HCT116 (cell line): ENCODE results near the gene MAPKAP1. TPM values are rescaled to one million over a fixed set of nuclear protein-coding genes. Genes with fewer than 3 reads are reported as not detected.

Experiments
- ATAC-seq: fragments of 200-7000 bp; cut with Tn5 transposase; 2 replicates; pipeline ENCODE4 v1.9.1; 2020; ENCODE audit warnings: mild to moderate bottlenecking, moderate library complexity
- BruUV-seq: library from RNA; stranded (reverse); fragments of 400-500 nt; replicated peaks from 2 replicates; lab custom pipeline; 2021; lab: Mats Ljungman, UMichigan
- CTCF ChIA-PET: fragments of 300-600 bp; sonication (Branson Sonifier 250); formaldehyde crosslinking; loops from one replicate; lab custom pipeline; 2021; ENCODE audit warnings: antibody characterized with exemption; lab: Charles Lee
- POLR2A ChIA-PET: fragments of 300-600, 350-600 bp; sonication (Branson Sonifier 250); formaldehyde crosslinking; loops from one replicate; lab custom pipeline; 2021; ENCODE audit warnings: antibody characterized with exemption; lab: Charles Lee
- RAD21 ChIA-PET, 2 experiments: fragments of 300-600 bp; sonication (Branson Sonifier 250); formaldehyde crosslinking; loops; one replicate each; lab custom pipeline; 2023; ENCODE audit warnings: low total read pairs in 2 of 2; ENCODE audit not compliant: uncharacterized antibody in 2 of 2, unreplicated experiment in 2 of 2, low non-redundant PET in 1 of 2; lab: Charles Lee
- DNase-seq: peaks from one replicate; pipeline ENCODE4 v3.0.0-alpha.2; 2010; ENCODE audit warnings: low read depth, low spot score
- H2AFZ ChIP-seq: fragments of 200-600 bp; shearing (Covaris generic), sonication (generic); 2 replicates; pipeline ENCODE4 v1.6.1; 2017; ENCODE audit warnings: low read depth, mixed run types, mixed read lengths, antibody characterized with exemption, low read length; ENCODE audit not compliant: poor library complexity, severe bottlenecking
- H3K27ac ChIP-seq: 2 replicates; pipeline ENCODE4 v1.5.1; 2012; ENCODE audit warnings: low read depth, low read length
- H3K27me3 ChIP-seq: fragments of 200-600 bp; sonication (generic); 2 replicates; pipeline ENCODE4 v1.6.1; 2016; ENCODE audit warnings: mixed run types, low read length, mixed read lengths; ENCODE audit not compliant: insufficient read depth
- H3K36me3 ChIP-seq, 2 experiments: fragments of 200-500 bp in 1 of 2; fragments of 200-600 bp in 1 of 2; sonication (Bioruptor generic) in 1 of 2; sonication (generic) in 1 of 2; 2 replicates each; pipeline versions ENCODE4 v1.5.1 to v1.6.1; 2014 to 2016; ENCODE audit warnings: low read length in 2 of 2, inconsistent platforms in 1 of 2, mixed read lengths in 1 of 2, mixed run types in 1 of 2; ENCODE audit not compliant: insufficient read depth in 2 of 2, control insufficient read depth in 1 of 2
- H3K4me1 ChIP-seq, 2 experiments: fragments of 200-600 bp in 1 of 2; sonication (generic) in 1 of 2; 2 replicates each; pipeline versions ENCODE4 v1.5.1 to v1.6.1; 2012 to 2017; ENCODE audit warnings: low read length in 2 of 2, inconsistent platforms in 1 of 2, mild to moderate bottlenecking in 1 of 2, mixed read lengths in 1 of 2, mixed run types in 1 of 2, moderate library complexity in 1 of 2; ENCODE audit not compliant: insufficient read depth in 2 of 2, control insufficient read depth in 1 of 2
- H3K4me2 ChIP-seq: fragments of 200-600 bp; sonication (generic); 2 replicates; pipeline ENCODE4 v1.6.1; 2017; ENCODE audit warnings: mixed run types, low read length, mixed read lengths
- H3K4me3 ChIP-seq, 2 experiments: fragments of 200-600 bp in 1 of 2; sonication (generic) in 1 of 2; replicated peaks in 1 of 2; 2 replicates each; pipeline ENCODE4 v1.5.1; 2011 to 2016; ENCODE audit warnings: low read length in 2 of 2, control low read depth in 1 of 2, low read depth in 1 of 2, mild to moderate bottlenecking in 1 of 2, mixed read lengths in 1 of 2, mixed run types in 1 of 2
- H3K79me2 ChIP-seq: fragments of 200-600 bp; sonication (generic); 2 replicates; pipeline ENCODE4 v1.6.1; 2017; ENCODE audit warnings: mild to moderate bottlenecking, mixed run types, low read length, moderate library complexity, mixed read lengths; ENCODE audit not compliant: insufficient read depth
- H3K9ac ChIP-seq: fragments of 200-600 bp; sonication (generic); 2 replicates; pipeline ENCODE4 v1.6.1; 2016; ENCODE audit warnings: low read length, mixed read lengths
- H3K9me2 ChIP-seq: fragments of 200-600 bp; sonication (generic), shearing (Covaris generic); 2 replicates; pipeline ENCODE4 v1.6.1; 2017; ENCODE audit warnings: mixed run types, mild to moderate bottlenecking, moderate library complexity; ENCODE audit not compliant: insufficient read depth
- H3K9me3 ChIP-seq, 2 experiments: fragments of 200-500 bp in 1 of 2; fragments of 200-600 bp in 1 of 2; sonication (Bioruptor generic) in 1 of 2; sonication (generic) in 1 of 2; 2 replicates each; pipeline ENCODE4 v1.6.1; 2014 to 2017; ENCODE audit warnings: low read length in 2 of 2, mixed read lengths in 2 of 2, inconsistent platforms in 1 of 2, low read depth in 1 of 2, mild to moderate bottlenecking in 1 of 2, mixed run types in 1 of 2, moderate library complexity in 1 of 2; ENCODE audit not compliant: control insufficient read depth in 1 of 2, insufficient read depth in 1 of 2
- H4K20me1 ChIP-seq: fragments of 200-600 bp; sonication (generic), shearing (Covaris generic); 2 replicates; pipeline ENCODE4 v1.6.1; 2017; ENCODE audit warnings: mixed run types, mild to moderate bottlenecking, moderate library complexity; ENCODE audit not compliant: insufficient read depth
- EZH2 ChIP-seq: fragments of 200-600 bp; sonication (generic); IDR thresholded peaks from 2 replicates; pipeline ENCODE4 v1.6.1; 2017; ENCODE audit warnings: antibody characterized with exemption, mixed run types
- EZH2phosphoT487 ChIP-seq: fragments of 200-600 bp; IDR thresholded peaks from 2 replicates; pipeline ENCODE4 v1.6.1; 2018; ENCODE audit warnings: antibody characterized with exemption, borderline replicate concordance
- FOSL1 ChIP-seq: IDR thresholded peaks from 2 replicates; pipeline ENCODE4 v1.6.1; 2012; ENCODE audit warnings: low read depth
- JUND ChIP-seq: IDR thresholded peaks from 2 replicates; pipeline ENCODE4 v1.6.1; 2012
- SIN3A ChIP-seq: IDR thresholded peaks from 2 replicates; pipeline ENCODE4 v1.6.1; 2012; ENCODE audit warnings: low read depth
- SP1 ChIP-seq: IDR thresholded peaks from 2 replicates; pipeline ENCODE4 v1.6.1; 2012; ENCODE audit warnings: low read depth
- SRF ChIP-seq: IDR thresholded peaks from 2 replicates; pipeline ENCODE4 v1.6.1; 2012; ENCODE audit warnings: low read depth
- YY1 ChIP-seq: IDR thresholded peaks from 2 replicates; pipeline ENCODE4 v1.6.1; 2011; ENCODE audit warnings: low read length, low read depth, moderate library complexity, mild to moderate bottlenecking; ENCODE audit not compliant: insufficient replicate concordance; ENCODE audit errors: extremely low read depth
- ZFX ChIP-seq: fragments of 450-650 bp; IDR thresholded peaks from 2 replicates; pipeline ENCODE4 v1.6.1; 2017
- intact Hi-C: fragments of 100-400 bp; cut with micrococcal nuclease; formaldehyde crosslinking; loops from 2 replicates; pipeline ENCODE4 v1.10.0; 2022
- total RNA-seq: library from RNA; stranded (reverse); gene quantifications from one replicate; pipeline ENCODE4 v1.2.1, GENCODE V29; 2021; ENCODE audit not compliant: unreplicated experiment
- TF ChIP-seq, protein P1 (sequence below): IDR thresholded peaks from 2 replicates; pipeline ENCODE4 v1.6.1; 2012
- TF ChIP-seq, protein P2 (sequence below), 3 experiments: fragments of 200-600 bp in 1 of 3; sonication (generic) in 1 of 3; IDR thresholded peaks in 2 of 3; conservative IDR thresholded peaks in 1 of 3; 2 replicates each; pipeline ENCODE4 v1.5.1; 2012 to 2017; ENCODE audit warnings: low read depth in 2 of 3, low read length in 2 of 3, antibody characterized with exemption in 1 of 3, borderline replicate concordance in 1 of 3, control low read depth in 1 of 3, mild to moderate bottlenecking in 1 of 3, mixed read lengths in 1 of 3, mixed run types in 1 of 3, moderate library complexity in 1 of 3; ENCODE audit not compliant: insufficient read depth in 1 of 3

Gene MAPKAP1
- total RNA-seq, 1 experiment from 2014 or later, result 72.5 TPM

DNA sequence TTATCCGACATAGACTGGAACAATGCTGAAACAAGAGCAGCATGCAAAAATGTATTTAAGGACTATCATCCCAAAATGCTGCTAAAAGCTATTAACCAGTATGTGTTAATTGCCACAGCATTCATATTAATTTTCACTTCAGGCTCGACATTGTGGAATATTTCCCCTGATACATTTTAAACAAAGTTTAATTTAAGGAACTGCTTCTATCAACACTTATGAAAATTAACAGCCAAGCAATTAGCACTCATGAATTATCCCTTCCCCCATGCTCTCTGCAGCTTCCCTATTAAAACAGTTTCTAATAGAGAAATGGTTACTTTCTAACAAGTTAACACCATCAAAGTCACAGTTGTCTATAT, 54.8 kb downstream of the MAPKAP1 start:
- Histone ChIP-seq H3K79me2 (peaks cover 49% of the 10 kb centered on the region), H3K4me2 (no peak overlapping the region), H3K4me3 (no peak overlapping the region), H4K20me1 (no peaks in the 10 kb centered on the region), H2AFZ (no peak overlapping the region), H3K27ac (no peak overlapping the region), H3K36me3 (no peaks in the 10 kb centered on the region), H3K9me2 (no peaks in the 10 kb centered on the region), H3K4me1 (peaks cover 18 to 36% of the 10 kb centered on the region in 2 experiments), H3K27me3 (no peaks in the 10 kb centered on the region), H3K9ac (no peak overlapping the region), H3K9me3 (no peaks in the 10 kb centered on the region)
- no peak for TF ChIP-seq JUND
- TF ChIP-seq SP1, result no peak
- no peak for TF ChIP-seq EZH2
- no peak for TF ChIP-seq ZFX
- TF ChIP-seq SRF, result no peak
- TF ChIP-seq EZH2phosphoT487, result no peak
- TF ChIP-seq SIN3A, result no peak
- TF ChIP-seq, protein P1, sequence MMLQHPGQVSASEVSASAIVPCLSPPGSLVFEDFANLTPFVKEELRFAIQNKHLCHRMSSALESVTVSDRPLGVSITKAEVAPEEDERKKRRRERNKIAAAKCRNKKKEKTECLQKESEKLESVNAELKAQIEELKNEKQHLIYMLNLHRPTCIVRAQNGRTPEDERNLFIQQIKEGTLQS, result no peak
- TF ChIP-seq YY1, result no peak
- no peak for TF ChIP-seq FOSL1
- TF ChIP-seq, protein P2, sequence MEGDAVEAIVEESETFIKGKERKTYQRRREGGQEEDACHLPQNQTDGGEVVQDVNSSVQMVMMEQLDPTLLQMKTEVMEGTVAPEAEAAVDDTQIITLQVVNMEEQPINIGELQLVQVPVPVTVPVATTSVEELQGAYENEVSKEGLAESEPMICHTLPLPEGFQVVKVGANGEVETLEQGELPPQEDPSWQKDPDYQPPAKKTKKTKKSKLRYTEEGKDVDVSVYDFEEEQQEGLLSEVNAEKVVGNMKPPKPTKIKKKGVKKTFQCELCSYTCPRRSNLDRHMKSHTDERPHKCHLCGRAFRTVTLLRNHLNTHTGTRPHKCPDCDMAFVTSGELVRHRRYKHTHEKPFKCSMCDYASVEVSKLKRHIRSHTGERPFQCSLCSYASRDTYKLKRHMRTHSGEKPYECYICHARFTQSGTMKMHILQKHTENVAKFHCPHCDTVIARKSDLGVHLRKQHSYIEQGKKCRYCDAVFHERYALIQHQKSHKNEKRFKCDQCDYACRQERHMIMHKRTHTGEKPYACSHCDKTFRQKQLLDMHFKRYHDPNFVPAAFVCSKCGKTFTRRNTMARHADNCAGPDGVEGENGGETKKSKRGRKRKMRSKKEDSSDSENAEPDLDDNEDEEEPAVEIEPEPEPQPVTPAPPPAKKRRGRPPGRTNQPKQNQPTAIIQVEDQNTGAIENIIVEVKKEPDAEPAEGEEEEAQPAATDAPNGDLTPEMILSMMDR (IDR thresholded peaks at IDR 0.05 in 2 of 3, conservative IDR thresholded peaks at IDR 0.05 in 1 of 3; ENCODE audit: borderline replicate concordance in 1 of 3, insufficient read depth in 1 of 3, low read depth in 2 of 3, low read length in 2 of 3), result no peak
- CTCF ChIA-PET, result no interaction called here
- RAD21 ChIA-PET, result no interaction called here
- intact Hi-C loops, result no loop called here
- POLR2A ChIA-PET, result no interaction called here
- no TSS peak for BruUV-seq
- DNase-seq, result no peak
- ATAC-seq, result no peak
